Stimulated activated CD4-positive, alpha-beta T cell treated with anti-CD3 and anti-CD28 coated beads, Interleukin-1b, Interleukin-23, amount 100 ng/mL, for 48 hours (primary cell): ENCODE results near the gene POLR2C.
A peak's percentile ranks its signal among the peaks of the same experiment; 100 is the strongest.
"Not testable (repeated sequence)": the region's sequence is repeated elsewhere in the genome, so short reads cannot be mapped to it uniquely, and the experiment has no call there.

Source experiments
- DNase-seq: peaks from one replicate; pipeline ENCODE4 v3.0.0-alpha.2; 2020

Gene POLR2C

GRCh38 chr16:57462209-57462977 is at the start of gene POLR2C:
POLR2C (plus strand) TSS chr16:57462679; CDS start chr16:57462725, 46 bp downstream.
- DNase-seq, result peak; percentile 91

GRCh38 chr16:57413301-57413730 is 49.2 kb upstream of the POLR2C start:
- DNase-seq, result no peak

GRCh38 chr16:57413733-57414132 is 48.7 kb upstream of the POLR2C start:
- no peak for DNase-seq

GRCh38 chr16:57416084-57416483 is 46.4 kb upstream of the POLR2C start:
- no peak for DNase-seq

- DNase-seq, result no peak
Measured at GRCh38 chr16:57419506-57419905, 43.0 kb upstream of the POLR2C start.

- DNase-seq, result no peak
Measured at GRCh38 chr16:57422026-57422944, 40.2 kb upstream of the POLR2C start.

- no peak for DNase-seq
Measured at GRCh38 chr16:57423152-57423551, 39.3 kb upstream of the POLR2C start.

GRCh38 chr16:57424583-57424982 is 37.9 kb upstream of the POLR2C start:
- no peak for DNase-seq

- no peak for DNase-seq
Measured at GRCh38 chr16:57426356-57426755, 36.1 kb upstream of the POLR2C start.

- no peak for DNase-seq
Measured at GRCh38 chr16:57427307-57427706, 35.2 kb upstream of the POLR2C start.

GRCh38 chr16:57427824-57428223 is 34.7 kb upstream of the POLR2C start:
- DNase-seq, result no peak

- DNase-seq, result no peak
Measured at GRCh38 chr16:57430955-57431354, 31.5 kb upstream of the POLR2C start.

- no peak for DNase-seq
Measured at GRCh38 chr16:57432505-57432904, 30.0 kb upstream of the POLR2C start.

GRCh38 chr16:57432989-57433388 is 29.5 kb upstream of the POLR2C start:
- DNase-seq, result no peak

- DNase-seq, result no peak
Measured at GRCh38 chr16:57434003-57434402, 28.5 kb upstream of the POLR2C start.

- DNase-seq, result no peak
Measured at GRCh38 chr16:57435838-57436237, 26.6 kb upstream of the POLR2C start.

GRCh38 chr16:57439947-57440346 is 22.5 kb upstream of the POLR2C start:
- not testable (repeated sequence) for DNase-seq

- DNase-seq, result not testable (repeated sequence)
Measured at GRCh38 chr16:57440551-57440950, 21.9 kb upstream of the POLR2C start.

- DNase-seq, result no peak
Measured at GRCh38 chr16:57444711-57445110, 17.8 kb upstream of the POLR2C start.

GRCh38 chr16:57445510-57445909 is 17.0 kb upstream of the POLR2C start:
- DNase-seq, result no peak

- peak; percentile 18 for DNase-seq
Measured at GRCh38 chr16:57446531-57447185, 15.8 kb upstream of the POLR2C start.

- DNase-seq, result peak; percentile 93
Measured at GRCh38 chr16:57447186-57447962, 15.1 kb upstream of the POLR2C start, which contains the start of the genes CIAPIN1 and COQ9. CIAPIN1 (minus strand) TSS chr16:57447385; CDS start chr16:57440928, 6,457 bp downstream. COQ9 (plus strand) TSS chr16:57447479; CDS start chr16:57447506, 27 bp downstream.
